NCI-H1092 (cell line): ENCODE results near the gene HS3ST5.
"Not testable (repeated sequence)": the region's sequence is repeated elsewhere in the genome, so short reads cannot be mapped to it uniquely, and the experiment has no call there.

ENCODE experiments used
- DNase-seq: peaks from one replicate; lab custom pipeline; 2025; lab: John Stamatoyannopoulos, UW

HS3ST5 gene

DNA sequence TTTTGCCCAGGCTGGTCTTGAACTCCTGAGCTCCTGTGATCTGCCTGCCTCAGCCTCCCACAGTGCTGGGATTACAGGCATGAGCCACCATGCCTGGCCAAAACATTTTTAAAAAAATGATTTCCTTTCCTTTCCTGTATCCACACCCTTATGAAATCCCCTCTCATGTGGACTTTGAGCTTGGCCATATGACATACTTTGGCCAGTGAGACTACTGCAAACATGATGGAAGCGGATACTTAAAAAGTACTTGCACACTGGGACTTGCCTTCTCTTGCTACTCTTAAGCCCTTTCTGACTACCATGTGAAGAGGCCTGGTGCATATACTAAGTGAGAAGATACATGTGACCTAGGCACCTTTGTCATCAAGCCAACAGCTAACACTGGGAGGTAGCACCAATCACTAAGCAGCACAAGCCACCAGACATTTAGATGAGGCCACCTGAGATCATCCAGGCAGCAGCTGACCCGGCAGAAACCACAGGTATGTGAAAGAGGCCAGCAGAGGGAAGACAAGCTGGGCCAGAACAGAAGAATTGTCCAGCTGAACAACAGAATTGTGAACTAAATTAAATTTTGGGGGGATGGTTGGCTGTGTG lies 293.4 kb downstream of the HS3ST5 start:
- DNase-seq, result no peak

DNA sequence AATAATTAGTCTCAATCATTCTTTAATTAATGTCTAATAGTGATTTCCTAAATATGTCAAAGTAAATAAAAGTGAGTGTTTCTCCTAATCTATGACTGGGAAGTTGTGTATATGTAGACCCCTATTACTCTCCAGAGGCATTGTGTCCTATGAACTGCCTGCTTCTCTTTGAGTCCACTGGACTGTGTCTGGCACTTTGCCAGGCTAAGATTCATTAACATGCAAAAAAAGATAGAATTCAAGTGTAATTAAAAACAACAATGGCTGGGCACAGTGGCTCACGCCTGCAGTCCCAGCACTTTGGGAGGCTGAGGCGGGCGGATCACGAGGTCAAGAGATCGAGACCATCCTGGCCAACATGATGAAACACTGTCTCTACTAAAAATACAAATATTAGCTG lies 298.3 kb downstream of the HS3ST5 start:
- DNase-seq, result not testable (repeated sequence)

DNA sequence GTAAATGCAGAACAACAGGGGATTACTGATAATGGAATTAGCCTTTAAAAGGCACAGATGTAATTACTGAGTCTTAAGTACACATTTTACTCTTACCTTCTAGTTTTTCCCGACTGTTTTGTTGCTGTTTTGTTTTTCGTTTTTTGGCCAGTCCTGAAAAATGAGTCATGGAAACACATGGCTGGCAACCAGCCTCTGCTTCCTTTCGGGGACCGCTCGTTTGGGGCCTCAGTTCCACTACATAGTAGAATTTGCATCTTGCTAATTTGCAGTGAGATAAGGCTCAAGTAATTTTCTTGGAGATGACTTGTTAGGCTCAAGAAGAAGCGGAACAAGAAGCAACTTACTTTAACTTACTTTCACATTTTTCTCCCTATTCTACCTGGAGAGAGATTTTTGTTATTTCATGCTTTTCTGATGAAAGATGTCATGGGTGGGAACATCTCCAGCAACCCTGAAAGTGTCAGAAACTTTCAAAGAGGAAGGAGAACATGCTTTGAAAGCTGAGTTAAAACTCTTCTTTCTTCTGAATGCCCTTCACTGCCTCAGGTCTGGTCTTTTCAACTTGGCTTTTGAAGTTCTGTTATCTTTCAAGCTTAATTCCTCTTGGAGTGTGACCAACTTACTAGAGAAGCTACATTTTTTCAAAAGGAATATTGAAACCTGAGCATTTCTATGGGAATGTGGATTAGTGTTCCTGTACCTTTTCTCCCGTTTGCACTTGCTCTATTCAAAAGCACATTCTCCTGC lies 300.4 kb downstream of the HS3ST5 start:
- no peak for DNase-seq

DNA sequence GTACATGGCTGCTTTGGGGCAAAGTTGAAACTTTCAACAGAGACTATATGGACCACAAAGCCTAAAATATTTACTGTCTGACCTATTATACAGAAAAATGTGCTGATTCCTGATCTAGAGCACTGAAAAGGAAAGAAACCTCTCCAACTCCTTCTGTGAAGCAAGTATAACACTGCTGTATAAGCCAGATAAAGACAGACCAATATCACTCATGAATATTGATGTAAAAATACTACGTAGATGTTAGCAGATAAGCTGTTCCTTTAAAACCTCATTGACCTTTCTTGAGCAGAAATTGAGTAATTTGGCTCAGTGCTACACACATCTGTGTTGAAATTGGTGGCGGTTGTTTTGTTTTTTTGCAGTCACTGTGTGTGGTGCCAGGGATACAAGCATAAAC lies 302.0 kb downstream of the HS3ST5 start:
- DNase-seq, result no peak

DNA sequence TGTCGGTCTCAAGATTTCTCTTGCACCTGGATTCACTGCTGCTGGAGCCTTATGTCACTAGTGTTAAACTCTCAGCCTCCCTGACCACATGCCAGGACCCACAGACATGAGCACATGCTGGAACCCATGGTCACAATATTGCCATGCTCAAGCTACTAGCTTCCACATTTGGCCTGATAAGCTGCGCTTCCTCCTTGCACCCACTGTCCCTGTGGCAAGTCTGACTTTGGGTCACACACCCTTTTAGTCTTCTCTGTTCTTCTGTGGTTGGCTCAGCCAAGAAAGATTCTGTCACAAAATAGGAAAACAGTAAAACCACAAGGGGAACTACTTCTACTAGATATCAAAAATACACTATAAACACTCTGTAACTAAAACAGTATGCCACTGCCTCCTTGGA lies 303.0 kb downstream of the HS3ST5 start:
- no peak for DNase-seq

DNA sequence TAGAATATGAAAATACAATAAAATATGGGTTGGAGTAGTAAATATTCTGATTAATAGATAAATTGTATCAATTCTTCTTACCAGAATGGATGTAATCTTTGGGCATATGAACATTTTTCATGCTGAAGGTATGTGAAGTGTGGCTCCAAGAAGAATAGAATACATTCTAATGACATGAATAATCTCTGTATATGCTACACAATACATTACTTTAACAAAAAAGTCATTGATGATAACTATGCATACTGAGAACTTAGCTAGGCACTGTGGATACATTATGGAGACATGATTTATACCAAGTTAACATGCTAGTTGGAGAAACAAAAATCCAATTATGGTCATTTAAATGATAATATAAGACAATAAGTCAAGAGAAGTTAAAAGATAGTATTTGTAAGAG lies 309.2 kb downstream of the HS3ST5 start:
- no peak for DNase-seq

DNA sequence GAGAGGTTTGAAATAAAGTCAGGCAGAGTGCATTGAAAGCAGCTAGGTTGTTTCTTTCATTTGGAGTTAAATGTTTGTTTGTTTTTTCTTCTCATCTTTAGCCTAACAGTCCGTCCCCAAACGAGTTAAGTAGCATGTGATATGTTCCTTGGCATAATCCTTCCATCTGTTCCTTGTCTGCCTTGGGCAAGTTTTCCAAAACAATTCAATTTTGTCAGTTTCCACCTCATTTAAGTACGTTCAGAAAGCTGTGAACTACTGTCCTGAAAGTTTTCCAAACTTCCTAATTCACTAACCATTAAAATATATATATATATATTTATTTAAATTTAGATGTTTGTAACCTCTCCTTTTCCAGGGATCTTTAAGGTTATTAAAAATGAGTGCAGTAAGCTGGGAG lies 310.1 kb downstream of the HS3ST5 start:
- DNase-seq, result no peak

DNA sequence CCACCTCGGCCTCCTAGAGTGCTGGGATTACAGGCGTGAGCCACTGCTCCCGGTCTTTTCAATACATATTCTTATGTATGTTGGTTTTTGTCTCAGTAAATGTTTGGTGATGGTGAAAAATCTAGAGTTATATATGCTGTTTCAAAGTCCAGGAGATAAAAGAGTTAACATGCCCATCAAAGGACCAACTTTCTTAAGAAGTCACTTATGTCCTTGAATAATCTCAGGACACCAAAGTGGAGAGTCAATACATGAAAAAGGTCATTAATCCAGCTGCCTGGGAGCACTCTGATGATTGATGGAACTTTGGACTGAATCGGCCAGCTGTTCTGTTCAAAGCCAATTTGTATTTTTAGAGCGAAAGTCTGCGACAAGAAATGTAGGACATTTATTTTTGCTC lies 312.1 kb downstream of the HS3ST5 start:
- DNase-seq, result no peak

DNA sequence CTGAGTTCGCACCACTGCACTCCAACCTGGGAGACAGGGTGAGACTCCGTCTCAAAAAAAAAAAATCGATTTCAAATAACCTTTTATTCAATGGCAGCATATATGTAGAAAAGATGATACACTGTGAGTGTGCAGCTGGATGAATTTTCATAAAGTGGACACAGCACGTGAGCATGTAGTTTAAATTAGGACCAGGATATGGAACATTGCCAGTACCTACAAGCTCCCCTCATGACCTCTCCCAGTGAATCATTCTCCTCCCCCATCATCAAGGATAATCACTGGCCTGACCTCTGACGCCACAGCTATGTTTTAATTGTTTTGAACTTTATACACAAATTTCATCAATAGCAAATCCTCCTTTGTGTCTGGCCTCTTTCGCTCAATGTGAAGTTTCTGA lies 318.1 kb downstream of the HS3ST5 start:
- DNase-seq, result no peak

DNA sequence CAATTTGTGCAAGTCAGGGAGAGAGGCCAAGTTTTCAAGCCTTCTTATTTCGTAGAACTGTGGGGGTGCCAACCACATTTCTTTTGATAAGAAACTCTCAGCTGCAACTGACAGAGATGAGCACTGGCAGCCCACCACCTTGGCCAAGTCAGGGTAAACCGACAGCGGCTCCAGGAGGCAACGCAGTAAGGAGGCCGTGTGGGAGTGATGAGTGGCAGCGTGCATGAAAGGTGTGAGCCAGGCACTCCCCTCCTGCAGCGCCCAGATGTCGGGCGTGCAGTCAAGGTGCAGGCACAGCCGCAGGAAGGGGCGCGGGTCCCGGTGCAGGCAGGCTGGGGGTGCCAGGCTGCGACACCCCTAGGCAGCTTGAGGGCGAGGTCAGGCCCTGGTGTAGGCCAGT lies 322.6 kb downstream of the HS3ST5 start:
- no peak for DNase-seq

DNA sequence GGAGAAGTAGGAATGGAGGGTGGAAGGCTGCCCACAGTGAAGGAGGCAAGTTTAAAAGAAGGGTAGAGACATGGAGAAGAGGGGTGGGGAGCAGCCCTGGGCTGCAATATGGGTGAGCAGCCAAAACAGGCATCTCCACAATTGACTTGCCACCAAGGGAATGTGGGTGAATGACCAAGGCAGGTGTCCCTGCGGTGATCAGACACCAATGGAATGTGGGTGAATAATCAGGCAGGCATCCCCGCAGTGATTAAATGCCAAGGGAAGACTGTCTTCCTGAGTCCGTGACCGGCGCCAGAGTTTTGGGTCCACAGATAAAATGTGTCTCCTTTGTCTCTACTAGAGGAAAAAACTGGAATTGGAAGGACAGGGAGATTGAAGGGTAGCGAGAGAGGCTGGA lies 325.7 kb downstream of the HS3ST5 start:
- DNase-seq, result not testable (repeated sequence)

DNA sequence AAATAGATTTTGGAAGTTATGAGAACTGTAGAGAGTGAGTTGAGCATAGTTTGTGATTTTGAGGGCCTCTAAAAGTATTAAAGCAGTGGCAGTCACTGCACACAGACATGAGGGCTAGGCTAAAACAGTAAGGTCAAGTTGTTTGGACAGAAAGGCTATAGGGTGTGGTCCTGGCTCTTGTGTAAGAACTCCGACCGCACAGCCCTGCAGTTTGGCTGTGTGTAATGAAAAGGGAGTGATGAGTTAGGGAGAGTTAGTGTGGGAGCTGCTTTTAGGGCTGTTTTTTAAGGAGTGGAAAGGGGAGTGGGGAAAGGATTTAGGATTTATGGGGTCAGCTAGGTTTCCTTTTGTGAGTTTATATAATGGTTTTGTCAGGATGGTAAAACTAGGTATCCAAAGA lies 328.7 kb downstream of the HS3ST5 start:
- DNase-seq, result not testable (repeated sequence)

DNA sequence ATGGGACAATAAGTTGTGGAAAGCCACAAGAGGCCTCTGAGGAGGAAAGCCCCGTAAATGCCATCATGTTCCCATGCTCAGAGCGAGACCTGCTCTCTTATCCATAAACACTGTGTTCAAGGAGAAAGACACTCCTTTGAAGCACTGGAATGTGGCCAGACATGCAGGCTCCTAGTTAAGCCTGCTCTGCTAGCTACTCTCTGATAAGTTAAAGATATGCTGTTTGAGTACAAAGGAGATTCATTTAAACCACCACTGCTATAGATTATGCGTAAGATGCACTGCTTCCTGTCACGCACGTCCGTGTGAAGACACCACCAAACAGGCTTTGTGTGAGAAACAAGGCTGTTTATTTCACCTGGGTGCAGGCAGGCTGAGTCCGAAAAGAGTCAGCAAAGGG lies 331.3 kb downstream of the HS3ST5 start:
- DNase-seq, result not testable (repeated sequence)

DNA sequence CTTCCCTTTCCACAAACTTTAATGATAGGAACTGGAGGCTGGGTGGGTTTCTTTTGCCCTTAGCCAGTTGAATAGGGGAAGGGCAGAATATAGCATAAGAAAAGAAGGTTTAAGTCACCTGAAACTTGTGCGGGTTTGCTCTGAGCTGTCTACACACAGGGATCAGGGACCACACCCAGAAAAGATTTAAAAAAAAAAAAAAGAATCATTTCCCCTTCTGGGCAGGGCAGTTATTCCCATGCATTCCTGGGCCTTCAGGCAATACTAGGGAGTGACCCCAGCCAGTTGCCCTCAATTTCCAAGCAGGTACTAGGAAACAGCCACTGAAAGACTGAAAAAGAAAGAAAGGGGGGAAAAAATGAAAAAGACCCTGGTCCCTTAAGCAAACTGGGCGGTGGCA lies 332.3 kb downstream of the HS3ST5 start:
- DNase-seq, result no peak

DNA sequence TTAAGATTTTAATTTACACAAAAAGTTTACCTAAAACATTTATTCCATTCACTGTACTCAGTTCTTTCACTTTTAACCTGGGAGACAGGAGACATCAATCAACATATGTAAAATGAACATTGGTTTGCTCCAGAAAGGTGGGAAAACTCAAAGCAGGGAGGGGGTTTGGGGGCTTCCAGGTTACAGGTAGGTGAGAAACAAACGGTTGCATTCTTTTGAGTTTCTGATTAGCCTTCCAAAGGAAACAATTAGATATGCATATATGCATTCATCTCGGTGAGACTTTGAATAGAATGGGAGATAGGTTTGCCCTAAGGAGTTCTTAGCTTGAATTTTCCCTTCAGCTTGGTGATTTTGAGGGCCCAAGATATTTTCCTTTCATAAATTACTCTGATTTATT lies 333.6 kb downstream of the HS3ST5 start:
- DNase-seq, result no peak

DNA sequence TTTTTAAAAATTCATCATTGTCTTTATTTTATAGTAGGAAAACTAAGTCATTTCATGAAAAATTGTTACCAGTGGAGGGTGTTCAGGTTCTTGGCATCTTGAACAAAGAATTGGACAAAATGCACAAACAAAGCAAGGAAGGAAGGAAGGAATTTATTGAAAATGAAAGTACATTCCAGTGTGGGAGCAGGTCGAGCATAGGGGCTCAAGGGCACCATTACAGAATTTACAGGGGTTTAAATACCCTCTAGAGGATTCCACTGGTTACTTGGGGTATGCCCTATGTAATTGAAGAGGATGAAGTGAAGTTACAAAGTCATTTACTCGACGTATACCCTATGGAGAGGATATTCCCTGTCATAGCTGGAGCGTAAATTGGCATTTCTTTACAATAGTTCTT lies 334.5 kb downstream of the HS3ST5 start:
- no peak for DNase-seq

DNA sequence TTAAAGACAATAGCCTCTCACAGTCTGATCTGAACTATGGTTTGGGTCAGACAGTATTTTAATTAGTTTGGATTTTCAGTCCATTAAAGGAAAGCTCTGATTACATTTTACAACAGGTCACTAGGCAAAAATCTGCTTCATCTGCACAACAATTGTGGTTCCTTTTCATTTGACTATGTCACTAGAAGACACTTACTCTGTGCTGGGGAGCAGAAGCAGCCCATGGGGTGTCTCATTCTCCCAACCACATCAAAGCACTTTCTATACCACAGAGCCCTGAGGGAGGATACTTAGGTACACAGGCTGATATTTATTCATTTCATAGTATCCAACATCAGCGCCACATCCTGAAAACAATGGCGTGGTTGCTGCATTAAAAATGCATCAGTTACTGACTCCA lies 335.3 kb downstream of the HS3ST5 start:
- DNase-seq, result no peak
